Fibroblast of mammary gland (primary cell): ENCODE results near the gene CLCN4.

Source experiments
- DNase-seq: peaks from one replicate; pipeline ENCODE4 v3.0.0-alpha.2; 2010; ENCODE audit warnings: low read depth
- H3K4me3 ChIP-seq: 2 replicates; pipeline ENCODE4 v1.5.1; 2011; ENCODE audit warnings: low read depth, mild to moderate bottlenecking, low read length, moderate library complexity; ENCODE audit not compliant: control insufficient read depth
- TF ChIP-seq, protein P1 (sequence below): conservative IDR thresholded peaks from 2 replicates; pipeline ENCODE4 v1.5.1; 2011; ENCODE audit warnings: low read depth, low read length, inconsistent platforms; ENCODE audit not compliant: control insufficient read depth, insufficient read depth

The CLCN4 gene

DNA sequence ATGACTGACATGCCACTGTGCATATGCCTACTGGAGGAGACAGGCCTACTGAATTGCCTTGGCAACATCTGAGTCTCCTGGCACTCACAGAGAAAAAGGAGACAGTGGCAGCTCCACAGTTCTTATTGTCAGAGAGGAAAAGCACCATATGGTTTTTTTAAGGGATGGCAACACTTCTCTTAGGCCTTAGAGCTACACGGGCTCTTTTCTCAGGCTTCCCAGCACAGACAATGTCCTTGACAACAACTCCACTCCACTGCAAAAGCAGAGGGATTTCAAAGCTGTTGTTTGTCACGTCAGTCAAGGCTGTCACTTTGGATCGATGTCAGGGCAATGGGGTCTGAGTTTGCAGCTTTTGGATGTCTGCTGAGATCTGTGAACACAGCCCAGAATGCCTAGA, 4.7 kb upstream of the CLCN4 start:
- DNase-seq = no peak
- H3K4me3 ChIP-seq = no peak overlapping the region
- TF ChIP-seq, protein P1, sequence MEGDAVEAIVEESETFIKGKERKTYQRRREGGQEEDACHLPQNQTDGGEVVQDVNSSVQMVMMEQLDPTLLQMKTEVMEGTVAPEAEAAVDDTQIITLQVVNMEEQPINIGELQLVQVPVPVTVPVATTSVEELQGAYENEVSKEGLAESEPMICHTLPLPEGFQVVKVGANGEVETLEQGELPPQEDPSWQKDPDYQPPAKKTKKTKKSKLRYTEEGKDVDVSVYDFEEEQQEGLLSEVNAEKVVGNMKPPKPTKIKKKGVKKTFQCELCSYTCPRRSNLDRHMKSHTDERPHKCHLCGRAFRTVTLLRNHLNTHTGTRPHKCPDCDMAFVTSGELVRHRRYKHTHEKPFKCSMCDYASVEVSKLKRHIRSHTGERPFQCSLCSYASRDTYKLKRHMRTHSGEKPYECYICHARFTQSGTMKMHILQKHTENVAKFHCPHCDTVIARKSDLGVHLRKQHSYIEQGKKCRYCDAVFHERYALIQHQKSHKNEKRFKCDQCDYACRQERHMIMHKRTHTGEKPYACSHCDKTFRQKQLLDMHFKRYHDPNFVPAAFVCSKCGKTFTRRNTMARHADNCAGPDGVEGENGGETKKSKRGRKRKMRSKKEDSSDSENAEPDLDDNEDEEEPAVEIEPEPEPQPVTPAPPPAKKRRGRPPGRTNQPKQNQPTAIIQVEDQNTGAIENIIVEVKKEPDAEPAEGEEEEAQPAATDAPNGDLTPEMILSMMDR = no peak

DNA sequence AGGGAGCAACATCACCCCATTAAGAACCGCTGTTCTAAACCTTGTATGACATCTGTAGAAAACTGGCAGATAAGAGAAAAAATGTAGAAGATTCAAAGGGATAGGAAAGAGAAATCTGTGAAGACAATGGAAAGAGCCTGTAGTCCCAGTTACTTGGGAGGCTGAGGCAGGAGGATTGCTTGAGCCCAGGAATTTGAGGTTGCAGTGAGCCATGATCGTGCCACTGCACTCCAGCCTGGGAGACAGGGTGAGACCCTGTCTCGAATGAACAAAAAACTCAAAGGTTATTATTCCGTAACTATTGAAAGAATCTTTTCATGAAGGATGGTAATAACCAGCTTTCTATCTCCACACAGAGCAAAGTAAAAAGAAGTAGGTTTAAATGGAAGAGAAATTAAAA, 1.6 kb upstream of the CLCN4 start:
- TF ChIP-seq, protein P1 = no peak
- no peak for DNase-seq
- no peak overlapping the region for H3K4me3 ChIP-seq

DNA sequence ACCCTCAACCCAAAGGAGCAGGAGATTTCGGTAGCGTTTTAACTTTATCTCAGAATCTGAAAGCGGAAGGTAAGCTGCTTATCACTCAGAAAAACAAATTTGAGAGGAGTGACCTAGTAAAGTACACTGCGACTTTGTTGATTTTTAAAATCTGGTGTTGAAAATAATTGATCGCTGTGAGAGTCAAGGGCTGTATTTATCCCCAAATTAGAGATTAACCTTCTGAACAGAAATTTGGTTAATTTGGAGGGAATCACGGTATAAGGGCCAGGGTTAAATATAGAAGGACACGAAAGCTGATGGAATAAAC, 212 bp downstream of the CLCN4 start:
- TF ChIP-seq, protein P1 = no peak
- H3K4me3 ChIP-seq = peak overlapping the region; percentile 14
- no peak for DNase-seq

DNA sequence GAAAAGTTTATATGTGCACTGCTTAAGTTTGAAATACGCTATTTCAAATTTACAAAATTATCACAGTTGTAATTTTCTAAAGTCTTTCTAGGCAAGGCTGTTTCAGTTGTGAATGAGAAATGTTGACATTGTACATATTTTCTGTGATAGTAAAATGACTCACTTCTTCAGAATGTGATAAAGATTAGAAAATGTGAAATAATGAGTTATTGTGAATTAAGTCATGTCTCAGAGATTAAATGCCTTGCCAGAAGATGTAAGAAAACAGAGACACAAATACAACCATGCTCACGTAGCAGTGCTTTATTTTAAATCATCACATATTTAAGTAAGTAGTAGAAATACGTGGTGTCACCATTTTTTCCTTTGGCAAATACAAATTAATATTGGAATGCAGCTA, 768 bp downstream of the CLCN4 start:
- TF ChIP-seq, protein P1 = no peak
- no peak for DNase-seq
- H3K4me3 ChIP-seq = no peak overlapping the region

DNA sequence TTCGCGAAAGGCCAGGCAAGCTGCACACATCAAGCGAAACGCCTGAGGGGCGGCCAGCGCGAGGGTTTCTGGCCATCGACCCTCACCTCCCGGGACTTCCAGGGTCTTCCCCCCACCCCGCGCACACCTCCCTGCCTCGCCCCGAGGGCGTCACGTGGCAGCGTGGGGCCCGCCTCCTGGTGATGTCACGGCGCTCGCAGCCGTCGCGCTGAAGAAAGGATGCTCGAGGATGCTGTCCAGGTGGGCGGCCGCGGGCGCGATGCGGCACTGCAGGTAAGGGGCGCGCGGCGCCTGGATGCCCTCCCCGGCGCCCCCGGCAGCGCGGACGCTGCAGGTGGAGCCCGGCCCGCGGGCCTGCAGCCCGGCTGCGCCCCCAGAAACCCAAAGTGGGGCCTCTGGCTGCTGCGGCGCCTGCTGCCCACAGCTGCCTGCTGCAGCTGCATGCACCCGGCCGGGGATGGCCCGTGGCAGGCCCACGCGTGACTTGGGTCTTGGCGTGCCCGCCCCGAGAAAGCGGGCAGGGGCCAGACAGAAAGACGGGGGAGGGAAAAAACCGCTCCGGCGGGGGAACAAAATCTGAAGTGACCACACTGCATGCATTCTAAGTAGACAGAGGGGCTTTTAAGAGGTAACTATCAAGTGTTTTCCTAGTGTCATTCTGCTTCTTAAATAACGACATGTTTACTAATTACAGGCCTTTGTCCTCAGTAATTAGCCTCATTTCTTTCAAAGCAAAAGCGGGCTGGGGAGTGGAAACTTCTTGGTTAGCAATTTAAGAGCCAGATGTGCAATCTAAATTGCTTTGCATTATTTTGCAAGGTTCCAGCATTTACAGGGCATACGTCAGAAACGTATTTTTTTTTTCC, 1.7 kb downstream of the CLCN4 start:
- TF ChIP-seq, protein P1 = no peak
- no peak overlapping the region for H3K4me3 ChIP-seq

DNA sequence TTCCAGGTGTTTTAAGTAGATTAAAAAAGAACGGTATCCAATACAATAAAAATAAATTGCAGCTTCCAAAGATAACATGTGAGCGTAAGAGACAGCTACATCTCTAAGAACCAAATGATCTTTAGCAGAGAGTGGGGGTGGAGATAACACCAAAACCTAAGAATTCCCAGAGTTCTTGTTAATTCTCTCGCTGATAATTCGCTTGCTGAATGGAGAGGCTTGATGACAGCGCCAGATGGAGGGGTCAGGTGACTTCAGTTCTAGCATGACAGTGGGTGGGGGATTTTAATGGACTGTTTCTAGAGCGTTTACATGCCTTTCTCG, 2.3 kb downstream of the CLCN4 start:
- DNase-seq = no peak
- TF ChIP-seq, protein P1 = no peak
- H3K4me3 ChIP-seq = no peak overlapping the region

More for the DNA sequence above, 1.7 kb downstream of the CLCN4 start:
- no peak for DNase-seq

DNA sequence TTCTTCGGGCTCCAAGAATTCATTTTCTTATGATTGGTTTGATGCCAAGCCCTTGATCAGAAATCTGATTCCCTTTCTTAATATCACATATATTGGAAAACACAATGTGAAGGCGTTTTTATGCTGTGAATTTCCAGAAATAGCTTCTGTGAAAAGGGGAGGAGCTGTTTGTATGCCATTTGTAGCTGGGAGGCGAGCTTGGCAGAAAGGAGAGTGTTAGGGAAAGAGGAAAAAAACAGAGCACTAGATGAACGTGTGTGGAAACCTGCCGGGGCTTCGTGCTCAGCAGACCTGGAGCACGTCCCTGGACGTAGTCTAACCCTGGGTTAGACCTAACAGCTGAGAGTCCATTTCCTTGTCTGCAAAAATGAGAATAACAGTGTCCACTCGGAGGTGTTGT, 3.4 kb downstream of the CLCN4 start:
- H3K4me3 ChIP-seq = no peak overlapping the region
- TF ChIP-seq, protein P1 = no peak
- no peak for DNase-seq
